DOHH2 (cell line): ENCODE measurements around the gene SUMO1.

ENCODE experiments used
- CTCF ChIP-seq: fragments of 200-600 bp; sonication (generic); IDR thresholded peaks from one replicate; pipeline ENCODE4 v1.5.1; 2014; ENCODE audit warnings: antibody characterized with exemption, mild to moderate bottlenecking, low read depth, low read length; ENCODE audit not compliant: poor library complexity, severe bottlenecking
- EZH2phosphoT487 ChIP-seq: fragments of 200-600 bp; sonication (generic); IDR thresholded peaks from 2 replicates; pipeline ENCODE4 v1.6.1; 2017; ENCODE audit warnings: borderline replicate concordance, mild to moderate bottlenecking, antibody characterized with exemption, low read length, moderate library complexity, mixed read lengths

GRCh38 chr2:202165208-202165607 is 73.2 kb downstream of the SUMO1 start:
- TF ChIP-seq CTCF = no peak
- no peak for TF ChIP-seq EZH2phosphoT487
